Measurements from ENCODE around the gene FNDC10.

DNA sequence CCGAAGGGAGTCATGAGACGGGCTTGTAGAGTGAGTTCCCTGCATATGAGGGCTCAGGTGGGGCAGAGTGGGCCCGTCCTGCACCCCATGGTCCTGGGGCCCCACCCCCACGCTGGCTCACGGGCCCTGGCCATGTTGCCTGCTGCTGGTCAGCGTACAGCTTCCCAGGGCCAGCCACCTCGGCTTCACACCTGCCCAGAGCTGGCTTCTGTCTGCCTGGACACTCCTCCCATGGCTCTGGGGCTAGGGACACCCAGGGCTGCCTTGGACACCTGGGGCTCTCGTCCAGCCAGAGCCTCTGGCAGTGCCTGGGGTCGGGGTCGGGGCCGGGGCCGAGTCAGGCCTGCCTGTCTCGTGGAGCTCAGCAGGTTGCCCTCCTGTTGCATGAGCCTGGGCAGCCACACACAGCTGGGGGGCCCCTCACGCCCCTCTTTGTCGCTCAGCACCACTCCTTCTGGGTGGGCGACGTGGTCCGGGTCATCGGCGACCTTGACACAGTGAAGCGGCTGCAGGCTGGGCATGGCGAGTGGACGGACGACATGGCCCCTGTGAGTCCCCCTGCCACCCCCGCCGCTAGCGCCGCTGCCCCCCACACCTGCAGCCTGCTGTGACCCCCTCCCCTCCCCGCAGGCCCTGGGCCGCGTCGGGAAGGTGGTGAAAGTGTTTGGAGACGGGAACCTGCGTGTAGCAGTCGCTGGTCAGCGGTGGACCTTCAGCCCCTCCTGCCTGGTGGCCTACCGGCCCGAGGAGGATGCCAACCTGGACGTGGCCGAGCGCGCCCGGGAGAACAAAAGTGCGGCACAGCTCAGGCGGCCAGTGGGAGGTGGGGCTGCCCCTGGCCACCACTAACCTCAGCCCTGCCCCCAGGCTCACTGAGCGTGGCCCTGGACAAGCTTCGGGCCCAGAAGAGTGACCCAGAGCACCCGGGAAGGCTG lies 26.5 kb upstream of the FNDC10 start:
- no peak for TF ChIP-seq ZNF274 (IDR thresholded peaks at IDR 0.05; ENCODE audit: low read depth, low read length)
- no peak for TF ChIP-seq SUZ12 (IDR thresholded peaks at IDR 0.05; ENCODE audit: extremely low read depth, insufficient read depth, insufficient read length)
- TF ChIP-seq YY1 (IDR thresholded peaks at IDR 0.05; ENCODE audit: insufficient read depth, insufficient read length), result no peak
